GM12875 (cell line): ENCODE measurements around the gene SMURF1.

Source experiments
- H3K4me3 ChIP-seq: one replicate; pipeline ENCODE4 v1.5.1; 2011; ENCODE audit warnings: low read depth, low read length, control low read depth
- TF ChIP-seq, protein P1 (sequence below): IDR thresholded peaks from 2 replicates; pipeline ENCODE4 v1.5.1; 2011; ENCODE audit warnings: low read depth, mild to moderate bottlenecking, control low read depth, inconsistent platforms, low read length, moderate library complexity, borderline replicate concordance; ENCODE audit not compliant: insufficient read depth

SMURF1 gene

DNA sequence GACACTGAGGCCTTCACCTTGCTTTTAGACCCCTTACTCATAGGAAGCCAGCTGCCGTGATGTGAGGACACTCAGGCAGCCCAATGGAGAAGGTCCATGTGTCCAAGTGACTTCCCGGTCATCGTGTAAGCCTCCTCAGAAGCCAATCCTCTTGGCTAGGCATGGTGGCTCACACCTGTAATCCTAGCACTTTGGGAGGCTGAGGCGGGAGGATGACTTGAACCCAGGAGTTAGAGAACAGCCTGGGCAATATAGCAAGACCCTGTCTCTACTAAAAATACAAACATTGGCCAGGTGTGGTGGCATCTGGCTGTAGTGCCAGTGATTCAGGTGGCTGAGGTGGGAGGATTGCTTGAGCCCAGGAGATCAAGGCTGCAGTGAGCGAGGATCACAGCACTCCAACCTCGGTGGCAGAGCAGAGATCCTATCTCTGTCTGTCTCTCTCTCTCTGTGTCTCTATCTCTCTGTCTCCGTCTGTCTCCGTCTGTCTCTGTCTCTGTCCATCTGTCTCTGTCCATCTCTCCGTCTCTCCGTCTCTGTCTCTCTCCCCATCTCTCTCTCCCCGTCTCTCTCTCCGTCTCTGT lies 36.3 kb upstream of the SMURF1 start:
- H3K4me3 ChIP-seq: no peak overlapping the region
- TF ChIP-seq, protein P1, sequence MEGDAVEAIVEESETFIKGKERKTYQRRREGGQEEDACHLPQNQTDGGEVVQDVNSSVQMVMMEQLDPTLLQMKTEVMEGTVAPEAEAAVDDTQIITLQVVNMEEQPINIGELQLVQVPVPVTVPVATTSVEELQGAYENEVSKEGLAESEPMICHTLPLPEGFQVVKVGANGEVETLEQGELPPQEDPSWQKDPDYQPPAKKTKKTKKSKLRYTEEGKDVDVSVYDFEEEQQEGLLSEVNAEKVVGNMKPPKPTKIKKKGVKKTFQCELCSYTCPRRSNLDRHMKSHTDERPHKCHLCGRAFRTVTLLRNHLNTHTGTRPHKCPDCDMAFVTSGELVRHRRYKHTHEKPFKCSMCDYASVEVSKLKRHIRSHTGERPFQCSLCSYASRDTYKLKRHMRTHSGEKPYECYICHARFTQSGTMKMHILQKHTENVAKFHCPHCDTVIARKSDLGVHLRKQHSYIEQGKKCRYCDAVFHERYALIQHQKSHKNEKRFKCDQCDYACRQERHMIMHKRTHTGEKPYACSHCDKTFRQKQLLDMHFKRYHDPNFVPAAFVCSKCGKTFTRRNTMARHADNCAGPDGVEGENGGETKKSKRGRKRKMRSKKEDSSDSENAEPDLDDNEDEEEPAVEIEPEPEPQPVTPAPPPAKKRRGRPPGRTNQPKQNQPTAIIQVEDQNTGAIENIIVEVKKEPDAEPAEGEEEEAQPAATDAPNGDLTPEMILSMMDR: no peak

DNA sequence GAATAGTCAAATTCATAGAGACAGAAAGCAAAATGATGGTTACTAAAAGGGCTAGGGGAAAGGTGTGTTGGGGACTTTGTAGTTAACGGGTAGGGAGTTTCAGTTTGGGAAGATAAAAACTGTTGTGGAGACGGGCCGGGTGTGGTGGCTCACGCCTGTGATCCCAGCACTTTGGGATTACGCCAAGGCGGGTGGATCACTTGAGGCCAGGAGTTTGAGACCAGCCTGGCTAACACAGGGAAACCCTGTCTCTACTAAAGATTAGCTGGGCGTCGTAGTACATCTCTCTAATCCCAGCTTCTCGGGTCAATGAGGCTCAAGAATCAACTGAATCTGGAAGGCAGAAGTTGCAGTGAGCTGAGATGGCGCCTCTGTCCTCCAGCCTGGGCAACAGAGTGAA lies 33.3 kb upstream of the SMURF1 start:
- no peak overlapping the region for H3K4me3 ChIP-seq
- TF ChIP-seq, protein P1: no peak

DNA sequence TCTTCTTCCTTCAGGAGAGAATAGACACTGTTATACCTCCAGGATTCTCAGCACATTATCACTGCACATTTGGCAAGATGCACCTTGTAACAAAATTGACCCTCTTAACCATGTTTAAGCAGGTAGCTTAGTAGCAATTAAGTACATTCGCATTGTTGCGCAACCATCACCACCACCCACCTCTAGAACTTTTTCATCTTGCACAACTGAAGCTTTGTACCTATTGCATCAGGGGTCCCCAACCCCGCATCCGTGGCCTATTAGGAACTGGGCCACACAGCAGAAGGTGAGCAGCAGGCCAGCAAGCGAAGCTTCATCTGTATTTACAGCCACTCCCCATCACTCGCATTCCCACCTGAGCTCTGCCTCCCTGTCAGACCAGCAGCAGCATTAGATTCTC lies 29.9 kb upstream of the SMURF1 start:
- TF ChIP-seq, protein P1: no peak
- no peak overlapping the region for H3K4me3 ChIP-seq

DNA sequence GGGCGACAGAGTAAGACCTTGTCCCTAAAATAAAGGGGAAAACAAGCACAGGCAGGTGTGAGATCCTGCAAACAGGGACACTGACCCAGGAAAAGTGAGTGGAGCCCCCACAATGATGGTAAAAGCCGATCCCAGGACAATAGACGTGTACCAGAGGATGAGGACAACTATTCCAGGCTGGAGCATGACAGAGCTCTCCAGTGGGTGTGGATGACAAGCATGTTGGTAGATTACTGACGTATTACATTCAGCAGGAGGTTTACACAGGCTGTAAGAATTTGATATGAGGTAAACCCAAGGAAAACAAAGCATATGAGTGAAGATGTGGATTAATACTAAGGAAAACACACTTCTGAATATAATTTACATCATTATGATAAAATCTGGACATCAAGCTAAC lies 27.8 kb upstream of the SMURF1 start:
- TF ChIP-seq, protein P1: no peak
- no peak overlapping the region for H3K4me3 ChIP-seq

DNA sequence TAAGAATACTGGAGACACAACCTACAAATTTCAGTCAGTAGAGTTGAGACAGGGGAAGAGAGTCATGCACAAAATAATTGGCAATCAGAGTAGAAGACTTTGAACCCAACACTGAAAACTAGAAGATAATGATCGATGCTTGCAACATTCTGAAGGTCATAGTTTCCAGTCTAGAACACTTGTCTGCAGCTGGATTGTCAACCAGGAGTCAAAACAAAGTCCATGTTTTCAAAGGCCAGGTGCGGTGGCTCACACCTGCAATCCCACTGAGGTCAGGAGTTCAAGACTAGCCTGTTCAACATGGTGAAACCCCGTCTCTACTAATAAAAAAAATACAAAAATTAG lies 26.8 kb upstream of the SMURF1 start:
- TF ChIP-seq, protein P1: no peak
- no peak overlapping the region for H3K4me3 ChIP-seq

DNA sequence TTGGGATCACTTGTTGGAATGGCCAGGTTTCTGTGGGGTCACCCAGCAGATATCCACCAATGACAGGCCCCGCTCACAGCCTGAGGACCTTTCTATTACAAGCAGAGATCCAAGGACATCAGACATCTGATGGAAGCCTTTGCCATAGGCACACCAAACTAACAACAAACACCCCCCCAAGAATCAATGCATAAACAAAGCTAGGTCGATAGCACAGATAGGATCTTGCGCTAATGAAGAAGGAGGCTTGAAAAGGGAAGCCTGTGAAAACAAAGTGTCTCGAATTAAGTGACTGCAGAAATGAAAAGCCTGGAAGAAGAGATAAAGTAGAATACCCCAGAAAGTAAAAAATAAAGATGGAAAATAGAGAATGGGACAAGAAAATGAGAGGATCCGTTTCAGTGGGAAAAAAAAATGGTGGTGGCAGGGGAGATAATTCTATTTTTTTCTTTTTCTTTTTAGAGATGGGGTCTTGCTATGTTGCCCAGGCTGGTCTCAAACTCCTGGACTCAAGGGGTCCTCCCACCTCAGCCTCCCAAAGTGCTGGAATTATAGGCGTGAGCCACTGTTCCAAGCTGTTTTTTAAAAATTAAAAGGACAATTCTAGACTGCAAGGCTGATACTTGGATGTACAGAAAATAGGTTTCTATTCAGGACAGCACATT lies 26.3 kb upstream of the SMURF1 start:
- TF ChIP-seq, protein P1: no peak

DNA sequence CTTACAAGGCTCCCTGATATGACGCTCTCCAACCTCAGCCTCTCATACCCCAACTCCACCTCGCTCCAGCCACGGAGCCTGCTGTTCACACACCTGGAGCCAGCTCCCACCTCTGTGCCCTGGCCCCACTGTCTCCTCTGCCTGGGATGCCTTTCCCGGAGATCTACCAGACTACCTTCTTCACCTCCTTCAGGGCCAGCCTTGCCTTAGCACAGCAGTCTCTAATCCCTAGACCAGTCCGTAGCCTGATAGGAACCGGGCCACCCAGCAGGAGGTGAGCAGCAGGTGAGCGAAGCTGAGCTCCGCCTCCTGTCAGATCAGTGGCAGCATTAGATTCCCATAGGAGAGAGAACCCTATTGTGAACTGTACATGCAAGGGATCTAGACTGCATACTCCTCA lies 23.2 kb upstream of the SMURF1 start:
- H3K4me3 ChIP-seq: no peak overlapping the region
- TF ChIP-seq, protein P1: no peak

More for the DNA sequence above, 26.3 kb upstream of the SMURF1 start:
- no peak overlapping the region for H3K4me3 ChIP-seq
